Cardiac fibroblast (primary cell): Measurements from ENCODE around the gene INPP5A.

Experiments used
- DNase-seq, 2 donors: peaks; one replicate each; pipeline versions ENCODE4 v3.0.0 to v3.0.0-alpha.2; 2010; ENCODE audit warnings: low read depth in 2 of 2
- H3K4me3 ChIP-seq, 2 donors: replicated peaks in 1 of 2; 1 replicate in 1 of 2; 2 replicates in 1 of 2; pipeline ENCODE4 v1.5.1; 2011; ENCODE audit warnings: low read depth in 2 of 2, low read length in 2 of 2, mild to moderate bottlenecking in 2 of 2, moderate library complexity in 1 of 2
- CTCF ChIP-seq: IDR thresholded peaks from one replicate; pipeline ENCODE4 v1.5.1; 2011; ENCODE audit warnings: low read depth, mild to moderate bottlenecking, low read length, inconsistent platforms

Gene INPP5A

GRCh38 chr10:132690821-132691610, 153.4 kb downstream of the INPP5A start:
- DNase-seq, result no peak

GRCh38 chr10:132691711-132692153, 154.1 kb downstream of the INPP5A start:
- DNase-seq, result no peak
- no peak overlapping the region for H3K4me3 ChIP-seq
- no peak for TF ChIP-seq CTCF

More at GRCh38 chr10:132690821-132691610, 153.4 kb downstream of the INPP5A start:
- no peak overlapping the region for H3K4me3 ChIP-seq
- TF ChIP-seq CTCF, result no peak

GRCh38 chr10:132692311-132692710, 154.7 kb downstream of the INPP5A start:
- H3K4me3 ChIP-seq, result no peak overlapping the region
- DNase-seq, result no peak
- no peak for TF ChIP-seq CTCF

- TF ChIP-seq CTCF, result no peak
- H3K4me3 ChIP-seq, result no peak overlapping the region
- peak in 1 of 2 donors; percentile 34 for DNase-seq
Observed at GRCh38 chr10:132693676-132694075, 156.1 kb downstream of the INPP5A start.

GRCh38 chr10:132696204-132696603, 158.6 kb downstream of the INPP5A start:
- H3K4me3 ChIP-seq, result no peak overlapping the region
- no peak for DNase-seq
- TF ChIP-seq CTCF, result no peak

- TF ChIP-seq CTCF, result no peak
- DNase-seq, result no peak
- H3K4me3 ChIP-seq, result no peak overlapping the region
Observed at GRCh38 chr10:132696728-132697577, 159.4 kb downstream of the INPP5A start.
